Trophoblast cell (in vitro differentiated cells and primary cell): ENCODE measurements around the gene TNFRSF14.

Experiments used
- DNase-seq, 2 donors: peaks; one replicate each; pipeline ENCODE4 v3.0.0-alpha.2; 2016
- H2AFZ ChIP-seq: 2 replicates; pipeline ENCODE4 v1.6.1; 2013; ENCODE audit warnings: low read length, moderate library complexity, mild to moderate bottlenecking; ENCODE audit not compliant: insufficient read depth, poor library complexity
- H2AK5ac ChIP-seq: 2 replicates; pipeline ENCODE4 v1.6.1; 2013; ENCODE audit warnings: mild to moderate bottlenecking, low read length
- H2BK120ac ChIP-seq: 2 replicates; pipeline ENCODE4 v1.6.1; 2013; ENCODE audit warnings: low read length, mild to moderate bottlenecking, moderate library complexity; ENCODE audit not compliant: insufficient read depth, poor library complexity
- H2BK12ac ChIP-seq: 2 replicates; pipeline ENCODE4 v1.6.1; 2013; ENCODE audit warnings: mild to moderate bottlenecking, low read length, moderate library complexity
- H2BK5ac ChIP-seq: 2 replicates; pipeline ENCODE4 v1.6.1; 2013; ENCODE audit warnings: low read length, low read depth, moderate library complexity, mild to moderate bottlenecking; ENCODE audit not compliant: poor library complexity
- H3K14ac ChIP-seq: 2 replicates; pipeline ENCODE4 v1.6.1; 2013; ENCODE audit warnings: mild to moderate bottlenecking, low read length
- H3K18ac ChIP-seq: 2 replicates; pipeline ENCODE4 v1.6.1; 2013; ENCODE audit warnings: mild to moderate bottlenecking, low read length
- H3K23ac ChIP-seq: 2 replicates; pipeline ENCODE4 v1.6.1; 2013; ENCODE audit warnings: low read length
- H3K27ac ChIP-seq: 2 replicates; pipeline ENCODE4 v1.5.1; 2013; ENCODE audit warnings: low read depth, mild to moderate bottlenecking, inconsistent platforms, low read length, moderate library complexity
- H3K27me3 ChIP-seq: 2 replicates; pipeline ENCODE4 v1.6.1; 2013; ENCODE audit warnings: inconsistent platforms, mild to moderate bottlenecking, low read length, moderate library complexity; ENCODE audit not compliant: insufficient read depth
- H3K36me3 ChIP-seq, 2 experiments: 1 replicate in 1 of 2; 2 replicates in 1 of 2; pipeline ENCODE4 v1.6.1; 2013; ENCODE audit warnings: low read length in 2 of 2, mild to moderate bottlenecking in 2 of 2, moderate library complexity in 1 of 2; ENCODE audit not compliant: insufficient read depth in 2 of 2, control insufficient read depth in 1 of 2
- H3K4ac ChIP-seq: 2 replicates; pipeline ENCODE4 v1.6.1; 2013; ENCODE audit warnings: low read depth, mild to moderate bottlenecking, low read length, moderate library complexity
- H3K4me1 ChIP-seq, 2 experiments: 1 replicate in 1 of 2; 2 replicates in 1 of 2; pipeline ENCODE4 v1.6.1; 2013; ENCODE audit warnings: low read length in 2 of 2, mild to moderate bottlenecking in 2 of 2, moderate library complexity in 1 of 2; ENCODE audit not compliant: insufficient read depth in 2 of 2, control insufficient read depth in 1 of 2
- H3K4me2 ChIP-seq: 2 replicates; pipeline ENCODE4 v1.6.1; 2013; ENCODE audit warnings: inconsistent platforms, mild to moderate bottlenecking, low read length, moderate library complexity
- H3K4me3 ChIP-seq: 2 replicates; pipeline ENCODE4 v1.5.1; 2013; ENCODE audit warnings: mild to moderate bottlenecking, low read depth, low read length, inconsistent platforms
- H3K79me1 ChIP-seq: one replicate; pipeline ENCODE4 v1.6.1; 2013; ENCODE audit warnings: low read length
- H3K79me2 ChIP-seq: 2 replicates; pipeline ENCODE4 v1.6.1; 2013; ENCODE audit warnings: low read length, mild to moderate bottlenecking; ENCODE audit not compliant: control insufficient read depth, insufficient read depth, poor library complexity
- H3K9ac ChIP-seq: 2 replicates; pipeline ENCODE4 v1.6.1; 2013; ENCODE audit warnings: mild to moderate bottlenecking, low read length
- H3K9me3 ChIP-seq: 2 replicates; pipeline ENCODE4 v1.6.1; 2013; ENCODE audit warnings: low read depth, mild to moderate bottlenecking, control low read depth, inconsistent platforms, low read length; ENCODE audit not compliant: insufficient read depth
- H4K12ac ChIP-seq: 2 replicates; pipeline ENCODE4 v1.6.1; 2013; ENCODE audit warnings: low read depth, mild to moderate bottlenecking, low read length, moderate library complexity
- H4K8ac ChIP-seq: 2 replicates; pipeline ENCODE4 v1.6.1; 2013; ENCODE audit warnings: low read depth, mild to moderate bottlenecking, low read length, moderate library complexity
- H4K91ac ChIP-seq: one replicate; pipeline ENCODE4 v1.6.1; 2013; ENCODE audit warnings: low read depth, mild to moderate bottlenecking, low read length, moderate library complexity
- WGBS: extraction: QIAGEN DNeasy Blood & Tissue Kit; methylation state at CpG from one replicate; pipeline ENCODE4 v1.1.7; 2013; ENCODE audit warnings: missing lambda C conversion rate; ENCODE audit not compliant: insufficient read length, insufficient coverage; ENCODE audit errors: extremely low coverage; 5-methylcytosine and 5-hydroxymethylcytosine counted together

Gene TNFRSF14

DNA sequence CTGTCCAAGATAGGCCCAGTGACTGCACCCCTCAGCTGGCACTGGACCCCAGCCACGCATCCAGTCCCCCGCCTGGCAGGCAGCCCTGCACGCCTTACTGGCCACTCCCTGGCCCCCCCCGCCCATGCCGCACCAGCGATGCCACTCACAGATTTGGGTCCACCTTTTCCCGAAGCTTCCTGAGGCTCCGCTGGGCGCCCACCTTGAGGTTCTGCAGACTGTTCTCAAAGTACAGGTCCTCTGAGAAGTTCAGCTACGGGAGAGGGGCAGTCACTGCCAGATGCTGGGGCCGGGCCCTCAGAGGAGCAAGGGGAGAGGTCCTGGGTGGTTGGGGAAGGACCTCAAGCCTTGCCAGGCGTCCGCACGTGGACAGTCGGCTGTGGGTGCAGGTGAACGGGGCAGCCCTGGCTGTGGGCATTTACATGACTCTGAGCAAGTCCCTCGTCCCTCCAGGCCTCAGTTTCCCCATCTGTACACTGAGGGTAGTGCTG, 38.5 kb downstream of the TNFRSF14 start:
- no peak overlapping the region for H3K4me2 ChIP-seq
- no peak overlapping the region for H3K18ac ChIP-seq
- no peak overlapping the region for H2BK120ac ChIP-seq
- H3K36me3 ChIP-seq: no peaks in the 10 kb centered on the region
- H2AFZ ChIP-seq: no peak overlapping the region
- no peak overlapping the region for H3K4ac ChIP-seq
- H3K27me3 ChIP-seq: no peaks in the 10 kb centered on the region
- H3K4me1 ChIP-seq: no peaks in the 10 kb centered on the region
- H3K27ac ChIP-seq: no peak overlapping the region
- H3K14ac ChIP-seq: no peak overlapping the region
- no peak overlapping the region for H3K9ac ChIP-seq
- H3K9me3 ChIP-seq: peaks cover 21% of the 10 kb centered on the region
- DNase-seq: no peak
- H4K12ac ChIP-seq: no peak overlapping the region
- no peak overlapping the region for H2BK12ac ChIP-seq
- H3K79me1 ChIP-seq: no peaks in the 10 kb centered on the region
- H4K91ac ChIP-seq: no peak overlapping the region
- no peaks in the 10 kb centered on the region for H3K79me2 ChIP-seq
- no peak overlapping the region for H2BK5ac ChIP-seq
- H3K23ac ChIP-seq: no peak overlapping the region
- H2AK5ac ChIP-seq: no peak overlapping the region
- WGBS: no CpG with 5 or more reads among the region's 17 CpGs
- H3K4me3 ChIP-seq: no peak overlapping the region
- H4K8ac ChIP-seq: no peak overlapping the region

DNA sequence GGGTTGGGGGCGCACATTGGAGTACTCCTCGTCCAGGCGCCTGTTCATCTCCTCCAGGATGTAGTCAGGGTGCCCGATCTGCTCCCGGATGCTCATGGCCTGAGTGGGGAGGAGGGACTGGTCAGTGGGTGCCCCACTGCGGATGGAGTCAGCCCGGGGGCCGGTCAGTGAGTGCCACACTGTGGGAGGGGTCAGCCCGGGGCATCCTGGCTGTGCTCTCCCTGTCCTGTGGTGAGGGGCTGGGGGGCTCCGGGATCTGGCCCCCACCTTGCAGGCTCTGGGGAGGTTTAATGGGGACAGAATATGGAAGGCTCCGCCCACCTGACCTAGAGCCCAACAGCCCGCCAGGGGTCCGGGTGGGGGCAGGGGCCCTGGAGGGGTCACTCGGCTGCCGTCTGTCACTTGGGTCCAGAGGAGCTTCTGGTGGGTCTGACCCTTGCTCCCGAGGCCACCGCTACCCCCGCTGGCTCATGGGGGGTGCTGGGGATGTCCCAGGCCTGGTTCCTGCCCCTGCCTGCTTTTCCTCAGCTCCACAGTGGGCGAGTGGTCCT, 39.2 kb downstream of the TNFRSF14 start:
- Histone ChIP-seq H4K8ac (no peak overlapping the region), H3K79me2 (no peaks in the 10 kb centered on the region), H2BK120ac (no peak overlapping the region), H3K4me2 (no peak overlapping the region), H3K9ac (no peak overlapping the region), H3K79me1 (no peaks in the 10 kb centered on the region), H3K4ac (no peak overlapping the region), H3K9me3 (peaks cover 21% of the 10 kb centered on the region), H3K18ac (no peak overlapping the region), H3K23ac (no peak overlapping the region), H3K4me1 (no peaks in the 10 kb centered on the region), H2BK5ac (no peak overlapping the region), H3K36me3 (no peaks in the 10 kb centered on the region), H3K27ac (no peak overlapping the region), H4K91ac (no peak overlapping the region), H3K27me3 (no peaks in the 10 kb centered on the region), H2AK5ac (no peak overlapping the region), H4K12ac (no peak overlapping the region), H3K4me3 (no peak overlapping the region), H3K14ac (no peak overlapping the region), H2AFZ (no peak overlapping the region), H2BK12ac (no peak overlapping the region)
- no CpG with 5 or more reads among the region's 19 CpGs for WGBS
- no peak for DNase-seq

- no peak overlapping the region for H4K12ac ChIP-seq
- DNase-seq: no peak
- H2AFZ ChIP-seq: no peak overlapping the region
- H3K4me3 ChIP-seq: no peak overlapping the region
- peaks cover 17% of the 10 kb centered on the region for H3K9me3 ChIP-seq
- no peak overlapping the region for H2BK12ac ChIP-seq
- WGBS: no CpG with 5 or more reads among the region's 31 CpGs
- no peaks in the 10 kb centered on the region for H3K79me1 ChIP-seq
- no peak overlapping the region for H4K8ac ChIP-seq
- no peak overlapping the region for H2BK5ac ChIP-seq
- H3K79me2 ChIP-seq: no peaks in the 10 kb centered on the region
- no peak overlapping the region for H2AK5ac ChIP-seq
- no peak overlapping the region for H3K27ac ChIP-seq
- no peak overlapping the region for H3K23ac ChIP-seq
- no peak overlapping the region for H3K4me2 ChIP-seq
- no peak overlapping the region for H3K9ac ChIP-seq
- no peak overlapping the region for H3K4ac ChIP-seq
- no peak overlapping the region for H2BK120ac ChIP-seq
- H3K14ac ChIP-seq: no peak overlapping the region
- H3K36me3 ChIP-seq: no peaks in the 10 kb centered on the region
- no peaks in the 10 kb centered on the region for H3K27me3 ChIP-seq
- H3K4me1 ChIP-seq: no peaks in the 10 kb centered on the region
- H3K18ac ChIP-seq: no peak overlapping the region
- no peak overlapping the region for H4K91ac ChIP-seq
These were observed 39.8 kb downstream of the TNFRSF14 start for GRCh38 chr1:2595812-2596529.

DNA sequence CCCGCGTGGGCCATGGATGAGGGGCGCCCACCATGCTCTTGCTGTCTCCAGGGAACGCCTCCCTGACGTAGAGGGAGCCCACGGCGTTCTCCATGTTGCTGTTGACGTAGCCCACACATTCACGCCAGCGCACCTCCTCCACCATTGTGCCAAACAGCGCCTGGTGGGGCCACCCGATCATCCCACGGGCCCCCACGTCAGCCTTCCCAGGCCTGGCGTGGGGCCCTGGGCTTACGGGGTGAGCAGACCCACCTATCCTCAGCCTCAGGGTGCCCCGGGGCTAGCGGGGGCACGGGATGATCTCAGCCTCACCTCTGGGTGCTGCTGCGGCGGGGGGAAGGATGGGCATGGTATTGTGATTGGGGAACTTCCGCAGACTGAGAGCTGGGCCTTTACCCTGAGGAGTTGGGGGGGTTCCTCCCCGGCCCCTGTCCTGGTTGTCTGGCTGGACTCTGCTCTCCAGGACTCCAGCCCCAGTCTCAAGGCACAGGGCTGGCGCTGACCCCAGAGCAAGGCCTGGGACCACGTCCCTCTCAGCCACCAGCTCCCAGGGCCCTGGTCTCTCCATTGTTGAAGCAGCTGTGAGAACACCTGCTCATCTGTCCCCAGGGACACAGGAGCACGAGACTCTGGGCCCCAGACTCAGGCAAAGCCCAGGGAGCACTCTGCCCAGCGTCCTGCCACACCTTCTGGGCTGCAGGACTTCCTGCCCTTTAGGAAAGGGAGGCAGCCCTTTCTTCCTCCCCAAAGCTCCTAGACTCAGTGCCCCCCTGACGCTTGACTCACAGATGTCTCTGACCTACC, 40.6 kb downstream of the TNFRSF14 start:
- H3K36me3 ChIP-seq: no peaks in the 10 kb centered on the region
- H3K4me3 ChIP-seq: no peak overlapping the region
- H4K8ac ChIP-seq: no peak overlapping the region
- WGBS: no CpG with 5 or more reads among the region's 28 CpGs
- H3K18ac ChIP-seq: no peak overlapping the region
- no peaks in the 10 kb centered on the region for H3K79me1 ChIP-seq
- DNase-seq: no peak
- H2BK120ac ChIP-seq: no peak overlapping the region
- no peak overlapping the region for H3K14ac ChIP-seq
- H3K27ac ChIP-seq: no peak overlapping the region
- no peak overlapping the region for H4K91ac ChIP-seq
- no peak overlapping the region for H2AFZ ChIP-seq
- no peaks in the 10 kb centered on the region for H3K27me3 ChIP-seq
- H2AK5ac ChIP-seq: no peak overlapping the region
- no peaks in the 10 kb centered on the region for H3K4me1 ChIP-seq
- no peaks in the 10 kb centered on the region for H3K79me2 ChIP-seq
- no peak overlapping the region for H3K4me2 ChIP-seq
- H3K9me3 ChIP-seq: peaks cover 14% of the 10 kb centered on the region
- H3K4ac ChIP-seq: no peak overlapping the region
- H4K12ac ChIP-seq: no peak overlapping the region
- H2BK12ac ChIP-seq: no peak overlapping the region
- H3K9ac ChIP-seq: no peak overlapping the region
- H3K23ac ChIP-seq: no peak overlapping the region
- no peak overlapping the region for H2BK5ac ChIP-seq
